ENCODE measurements around the gene JKAMP. TPM values are rescaled to one million over a fixed set of nuclear protein-coding genes. Genes with fewer than 3 reads are reported as not detected.

JKAMP gene
- total and polyA plus RNA-seq, 2 of the 8 experiments (the other 6 are each of a cell fraction or from before 2014, with no cell fraction given) = 34.9 to 182 TPM

DNA sequence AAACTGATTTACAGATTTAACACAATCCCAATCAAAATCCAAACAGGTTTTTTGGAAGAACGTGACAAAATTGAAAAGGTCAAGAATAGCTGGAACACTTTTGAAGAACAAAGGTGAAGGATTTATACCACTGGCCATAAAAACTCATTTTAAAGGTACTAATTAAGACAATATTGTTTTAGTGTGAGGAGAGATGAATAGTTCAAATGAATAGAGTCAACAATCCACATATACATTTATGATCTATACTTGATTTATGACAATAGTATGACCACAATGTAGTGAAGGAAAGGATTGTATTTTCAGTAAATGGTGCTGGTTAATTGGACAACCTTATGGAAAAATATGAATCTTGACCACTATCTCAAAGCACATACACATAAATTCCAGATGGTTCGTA, 63.0 kb downstream of the JKAMP start (continued):
- TF ChIP-seq CHD7 (IDR thresholded peaks at IDR 0.05; ENCODE audit: insufficient replicate concordance, low read length) = no peak
- no peak for TF ChIP-seq CBX8 (IDR thresholded peaks at IDR 0.05; ENCODE audit: borderline replicate concordance, low read depth, low read length)
- TF ChIP-seq POLR2A (IDR thresholded peaks at IDR 0.05; ENCODE audit: control extremely low read depth in 1 of 2, low read depth in 2 of 2, low read length in 2 of 2) = no peak
- TF ChIP-seq ATF3 (IDR thresholded peaks at IDR 0.05; ENCODE audit: insufficient read depth, low read depth, low read length) = no peak
- no peak for TF ChIP-seq RFX5 (IDR thresholded peaks at IDR 0.05; ENCODE audit: borderline replicate concordance, low read depth, low read length)
- TF ChIP-seq HDAC2 (IDR thresholded peaks at IDR 0.05; ENCODE audit: borderline replicate concordance in 1 of 2, low read depth in 2 of 2, low read length in 2 of 2) = no peak
- TF ChIP-seq RAD21 (IDR thresholded peaks at IDR 0.05 in 1 of 2, conservative IDR thresholded peaks at IDR 0.05 in 1 of 2; ENCODE audit: low read depth in 2 of 2, low read length in 2 of 2) = no peak
- TF ChIP-seq TAF7 (optimal IDR thresholded peaks at IDR 0.05; ENCODE audit: borderline replicate concordance, low read depth, low read length) = no peak
- no peak for TF ChIP-seq SAP30 (IDR thresholded peaks at IDR 0.05; ENCODE audit: insufficient read depth, insufficient replicate concordance, low read length)
- TF ChIP-seq ASH2L (IDR thresholded peaks at IDR 0.05; ENCODE audit: low read length) = no peak
- no peak for TF ChIP-seq TBP (IDR thresholded peaks at IDR 0.05; ENCODE audit: low read depth, low read length)

Measured in H1 (cell line).